OCI-LY3 (cell line): ENCODE results near the gene LGI1.

ENCODE experiments used
- H2AFZ ChIP-seq: fragments of 200-600, 300-600 bp; shearing (Covaris generic); 2 replicates; pipeline ENCODE4 v1.6.0; 2014; ENCODE audit warnings: antibody characterized with exemption, low read depth, low read length
- H3K27ac ChIP-seq: fragments of 200-600, 300-600 bp; sonication (generic); 2 replicates; pipeline ENCODE4 v1.5.1; 2014; ENCODE audit warnings: mild to moderate bottlenecking, low read length, moderate library complexity, mixed read lengths
- H3K27me3 ChIP-seq: fragments of 200-600, 300-600 bp; sonication (generic); 2 replicates; pipeline ENCODE4 v1.6.1; 2014; ENCODE audit warnings: low read depth, low read length, mixed read lengths
- H3K36me3 ChIP-seq: fragments of 200-600, 300-600 bp; sonication (generic); replicated peaks from 2 replicates; pipeline ENCODE3; 2014; ENCODE audit warnings: low read depth, low read length, mixed read lengths
- H3K4me1 ChIP-seq: fragments of 300-600, 200-600 bp; sonication (generic); 2 replicates; pipeline ENCODE4 v1.6.1; 2014; ENCODE audit warnings: low read length, mixed read lengths
- H3K4me2 ChIP-seq: fragments of 200-600, 300-600 bp; sonication (generic); 2 replicates; pipeline ENCODE4 v1.6.1; 2014; ENCODE audit warnings: low read length, mixed read lengths
- H3K4me3 ChIP-seq: fragments of 300-600, 200-600 bp; sonication (generic); 2 replicates; pipeline ENCODE4 v1.5.1; 2014; ENCODE audit warnings: antibody characterized with exemption, mild to moderate bottlenecking, low read length, moderate library complexity
- H3K79me2 ChIP-seq: fragments of 300-600, 200-600 bp; shearing (Covaris generic); 2 replicates; pipeline ENCODE4 v1.6.1; 2014; ENCODE audit warnings: mild to moderate bottlenecking, low read length, mixed read lengths
- H3K9ac ChIP-seq: fragments of 300-600, 200-600 bp; shearing (Covaris generic); 2 replicates; pipeline ENCODE4 v1.6.0; 2014; ENCODE audit warnings: mild to moderate bottlenecking, low read length, moderate library complexity
- H3K9me3 ChIP-seq: fragments of 200-600, 300-600 bp; shearing (Covaris generic); 2 replicates; pipeline ENCODE4 v1.6.1; 2014; ENCODE audit warnings: low read length, mixed read lengths; ENCODE audit not compliant: insufficient read depth
- H4K20me1 ChIP-seq: fragments of 200-600, 300-600 bp; sonication (generic); 2 replicates; pipeline ENCODE4 v1.6.1; 2016; ENCODE audit warnings: low read length, mixed read lengths; ENCODE audit not compliant: insufficient read depth
- CTCF ChIP-seq: fragments of 200-600, 300-600 bp; sonication (generic); IDR thresholded peaks from 2 replicates; pipeline ENCODE4 v1.5.1; 2014; ENCODE audit warnings: antibody characterized with exemption, low read length, low read depth
- EZH2phosphoT487 ChIP-seq: fragments of 200-600 bp; shearing (Covaris generic); IDR thresholded peaks from 2 replicates; pipeline ENCODE4 v1.6.1; 2018; ENCODE audit warnings: antibody characterized with exemption, mixed run types, low read depth

Gene LGI1

GRCh38 chr10:93758508-93758885 is 761 bp downstream of the LGI1 start:
- no peaks in the 10 kb centered on the region for H3K9me3 ChIP-seq
- H3K79me2 ChIP-seq, result no peaks in the 10 kb centered on the region
- H2AFZ ChIP-seq, result no peak overlapping the region
- H3K4me1 ChIP-seq, result peaks cover 11% of the 10 kb centered on the region
- H3K36me3 ChIP-seq, result no peaks in the 10 kb centered on the region
- no peak overlapping the region for H3K4me3 ChIP-seq
- no peak overlapping the region for H3K27ac ChIP-seq
- no peak overlapping the region for H3K9ac ChIP-seq
- H3K27me3 ChIP-seq, result 0 out of 2 replicates have a peak, but pooled peaks cover 3% of the 10 kb centered on the region
- TF ChIP-seq EZH2phosphoT487 (no peak), CTCF (no peak)
- H4K20me1 ChIP-seq, result no peaks in the 10 kb centered on the region
- H3K4me2 ChIP-seq, result no peak overlapping the region

- Histone ChIP-seq H3K27me3 (0 out of 2 replicates have a peak, but pooled peaks cover 3% of the 10 kb centered on the region), H3K4me3 (no peak overlapping the region), H3K9ac (no peak overlapping the region), H3K79me2 (no peaks in the 10 kb centered on the region), H3K9me3 (no peaks in the 10 kb centered on the region), H3K4me1 (peaks cover 11% of the 10 kb centered on the region), H3K36me3 (no peaks in the 10 kb centered on the region), H2AFZ (no peak overlapping the region), H4K20me1 (no peaks in the 10 kb centered on the region), H3K4me2 (no peak overlapping the region), H3K27ac (no peak overlapping the region)
- TF ChIP-seq CTCF (no peak), EZH2phosphoT487 (no peak)
Measured at GRCh38 chr10:93758891-93759410, 1.2 kb downstream of the LGI1 start.

- H3K4me2 ChIP-seq, result no peak overlapping the region
- H3K9me3 ChIP-seq, result no peaks in the 10 kb centered on the region
Measured at GRCh38 chr10:93760490-93760889, 2.8 kb downstream of the LGI1 start.

GRCh38 chr10:93762979-93763391 is 5.2 kb downstream of the LGI1 start:
- H3K4me3 ChIP-seq, result peak overlapping the region; percentile 51
- H3K4me2 ChIP-seq, result peak overlapping the region; percentile 70

More at GRCh38 chr10:93760490-93760889, 2.8 kb downstream of the LGI1 start:
- Histone ChIP-seq H3K4me1 (peaks cover 11% of the 10 kb centered on the region), H2AFZ (no peak overlapping the region), H3K27ac (no peak overlapping the region), H3K79me2 (no peaks in the 10 kb centered on the region), H4K20me1 (no peaks in the 10 kb centered on the region), H3K36me3 (no peaks in the 10 kb centered on the region), H3K9ac (no peak overlapping the region), H3K4me3 (no peak overlapping the region), H3K27me3 (0 out of 2 replicates have a peak, but pooled peaks cover 3% of the 10 kb centered on the region)
- no peak for TF ChIP-seq CTCF
- no peak for TF ChIP-seq EZH2phosphoT487

More at GRCh38 chr10:93762979-93763391, 5.2 kb downstream of the LGI1 start:
- Histone ChIP-seq H3K79me2 (no peaks in the 10 kb centered on the region), H3K9me3 (no peaks in the 10 kb centered on the region), H3K27ac (no peak overlapping the region), H3K36me3 (no peaks in the 10 kb centered on the region), H4K20me1 (no peaks in the 10 kb centered on the region), H2AFZ (0 out of 2 replicates have a peak overlapping the region, but pooled peaks have one; percentile 69), H3K4me1 (peaks cover 11% of the 10 kb centered on the region), H3K9ac (no peak overlapping the region), H3K27me3 (0 out of 2 replicates have a peak, but pooled peaks cover 3% of the 10 kb centered on the region)
- TF ChIP-seq EZH2phosphoT487, result no peak
- TF ChIP-seq CTCF, result no peak
